Activated T-cell treated with anti-CD3 and anti-CD28 coated beads for 4 hours (primary cell): ENCODE measurements around the gene PC.
"Not testable (repeated sequence)": the region's sequence is repeated elsewhere in the genome, so short reads cannot be mapped to it uniquely, and the experiment has no call there.

Experiments
- DNase-seq: peaks from one replicate; pipeline ENCODE4 v3.0.0-alpha.2; 2020

Gene PC

GRCh38 chr11:66958232-66958955, at the start of gene PC:
Gene PC (minus strand): TSS chr11:66958383. CDS start chr11:66872159, 86,224 bp downstream.
- DNase-seq = peak; percentile 93

GRCh38 chr11:67007126-67007525, 48.9 kb upstream of the PC start:
- DNase-seq = no peak

- DNase-seq = no peak
Measured at GRCh38 chr11:67006029-67006884, 48.1 kb upstream of the PC start.

- not testable (repeated sequence) for DNase-seq
Measured at GRCh38 chr11:67005200-67005599, 47.0 kb upstream of the PC start.

GRCh38 chr11:67002921-67003411, 44.8 kb upstream of the PC start:
- DNase-seq = no peak

GRCh38 chr11:67002297-67002913, 44.2 kb upstream of the PC start:
- DNase-seq = no peak

- DNase-seq = no peak
Measured at GRCh38 chr11:67001332-67001731, 43.1 kb upstream of the PC start.

GRCh38 chr11:66999555-66999954, 41.4 kb upstream of the PC start:
- DNase-seq = no peak

- no peak for DNase-seq
Measured at GRCh38 chr11:66996609-66997273, 38.6 kb upstream of the PC start.

- DNase-seq = no peak
Measured at GRCh38 chr11:66992041-66992440, 33.9 kb upstream of the PC start.

- not testable (repeated sequence) for DNase-seq
Measured at GRCh38 chr11:66989360-66989759, 31.2 kb upstream of the PC start.

GRCh38 chr11:66988741-66989140, 30.6 kb upstream of the PC start:
- DNase-seq = not testable (repeated sequence)

- DNase-seq = no peak
Measured at GRCh38 chr11:66987924-66988637, 29.9 kb upstream of the PC start.

GRCh38 chr11:66987158-66987620, 29.0 kb upstream of the PC start:
- DNase-seq = no peak

- no peak for DNase-seq
Measured at GRCh38 chr11:66986178-66986545, 28.0 kb upstream of the PC start.

- no peak for DNase-seq
Measured at GRCh38 chr11:66985508-66986177, 27.5 kb upstream of the PC start.

GRCh38 chr11:66983275-66983924, 25.2 kb upstream of the PC start:
- DNase-seq = no peak

- DNase-seq = no peak
Measured at GRCh38 chr11:66981976-66982578, 23.9 kb upstream of the PC start.

- DNase-seq = no peak
Measured at GRCh38 chr11:66979336-66979980, 21.3 kb upstream of the PC start.

GRCh38 chr11:66978717-66979116, 20.5 kb upstream of the PC start:
- no peak for DNase-seq
